ENCODE measurements around the gene ZCCHC2.

ZCCHC2 gene

GRCh38 chr18:62522504-62523254 is at the start of gene ZCCHC2:
ZCCHC2 (plus strand) TSS chr18:62523025; CDS start chr18:62523425, 400 bp downstream.
- DNase-seq (ENCODE audit: low read depth, low spot score): peak; percentile 59

DNA sequence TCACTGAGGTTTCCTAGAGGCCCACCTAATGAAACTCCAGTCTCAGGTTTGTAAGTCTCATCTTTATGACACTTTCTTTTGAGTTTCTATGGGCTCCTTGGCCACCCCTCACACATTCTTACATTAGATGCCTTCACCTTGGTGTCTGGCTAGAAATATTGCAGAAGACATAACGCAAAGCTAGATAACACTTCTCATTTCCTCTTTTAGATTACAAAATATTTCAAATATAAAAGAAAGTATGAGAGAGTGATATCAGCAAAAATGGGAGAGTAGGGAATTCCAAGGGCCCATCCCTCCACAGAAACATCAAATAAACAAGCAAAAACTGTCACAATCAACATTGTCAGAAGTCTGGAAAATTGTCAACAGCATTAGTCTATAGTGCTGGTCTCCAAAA is 43.3 kb upstream of the ZCCHC2 start:
- DNase-seq (ENCODE audit: low read depth, low spot score): no peak

- no peak for DNase-seq (ENCODE audit: low read depth, low spot score)
Measured at GRCh38 chr18:62480927-62481326, 41.9 kb upstream of the ZCCHC2 start.

GRCh38 chr18:62484941-62485340 is 37.9 kb upstream of the ZCCHC2 start:
- no peak for DNase-seq (ENCODE audit: low read depth, low spot score)

- no peak for DNase-seq (ENCODE audit: low read depth, low spot score)
Measured at GRCh38 chr18:62485684-62486083, 37.1 kb upstream of the ZCCHC2 start.

GRCh38 chr18:62486290-62486964 is 36.4 kb upstream of the ZCCHC2 start:
- no peak for DNase-seq (ENCODE audit: low read depth, low spot score)

- no peak for DNase-seq (ENCODE audit: low read depth, low spot score)
Measured at GRCh38 chr18:62487161-62487560, 35.7 kb upstream of the ZCCHC2 start.

GRCh38 chr18:62490967-62491695 is 31.7 kb upstream of the ZCCHC2 start:
- DNase-seq (ENCODE audit: low read depth, low spot score): no peak

DNA sequence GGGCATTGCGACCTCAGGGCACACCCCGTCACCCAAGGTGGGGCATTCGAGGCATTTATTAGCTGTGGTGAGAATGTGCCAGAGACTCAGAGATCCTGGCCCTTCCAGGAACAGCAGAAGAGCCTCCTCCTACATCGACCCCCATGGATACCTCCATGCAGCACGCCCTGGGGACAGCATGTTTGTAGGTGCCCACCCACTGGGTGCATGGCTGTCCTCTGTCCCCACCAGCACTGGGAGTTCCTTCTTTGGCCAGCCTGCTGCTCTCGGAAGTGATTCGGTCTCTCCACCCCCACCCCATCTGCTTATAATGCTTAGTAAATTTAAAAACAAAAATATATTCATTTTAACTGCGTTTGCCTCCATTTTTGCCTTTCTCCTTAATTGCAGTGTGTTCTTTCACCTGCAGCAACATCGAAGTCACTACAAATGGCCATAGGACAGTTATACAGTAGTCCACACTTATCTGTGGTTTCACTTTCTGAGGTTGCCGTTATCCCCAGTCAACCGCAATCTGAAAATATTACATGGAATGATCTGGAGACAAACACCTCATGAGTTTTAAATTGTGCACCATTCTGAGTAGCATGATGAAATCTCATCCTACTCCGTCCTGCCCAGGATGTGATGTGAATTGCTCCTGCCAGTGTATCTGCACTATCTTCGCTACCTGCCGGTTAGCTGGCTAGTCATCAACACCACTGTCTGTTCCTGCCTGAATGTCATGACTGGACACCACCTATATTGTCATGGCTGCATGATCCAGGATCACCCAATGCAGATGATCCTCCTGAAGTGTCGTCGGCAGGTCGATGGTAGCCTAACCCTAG is 29.6 kb upstream of the ZCCHC2 start:
- DNase-seq (ENCODE audit: low read depth, low spot score): no peak

DNA sequence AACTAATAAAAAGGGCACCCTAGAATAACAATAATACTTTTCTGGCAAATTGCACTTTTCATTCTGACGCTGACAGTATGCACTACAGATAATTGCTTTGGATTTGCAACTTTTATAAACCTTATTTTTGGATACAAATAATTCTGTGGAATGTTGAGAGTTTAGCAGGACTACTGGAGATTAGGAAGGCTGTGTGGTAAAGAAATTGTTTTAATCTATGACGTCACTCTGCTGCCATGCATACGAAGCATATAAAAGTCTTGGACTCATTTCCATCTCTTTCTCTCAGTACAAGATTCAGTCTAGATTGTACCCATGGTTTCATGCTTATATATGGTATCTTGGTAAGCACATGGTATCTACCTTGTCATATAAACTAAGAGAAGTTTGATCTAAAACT is 28.1 kb upstream of the ZCCHC2 start:
- no peak for DNase-seq (ENCODE audit: low read depth, low spot score)

- DNase-seq (ENCODE audit: low read depth, low spot score): no peak
Measured at GRCh38 chr18:62496262-62496661, 26.6 kb upstream of the ZCCHC2 start.

GRCh38 chr18:62497190-62497772 is 25.5 kb upstream of the ZCCHC2 start:
- no peak for DNase-seq (ENCODE audit: low read depth, low spot score)

- DNase-seq (ENCODE audit: low read depth, low spot score): no peak
Measured at GRCh38 chr18:62498616-62499262, 24.1 kb upstream of the ZCCHC2 start.

DNA sequence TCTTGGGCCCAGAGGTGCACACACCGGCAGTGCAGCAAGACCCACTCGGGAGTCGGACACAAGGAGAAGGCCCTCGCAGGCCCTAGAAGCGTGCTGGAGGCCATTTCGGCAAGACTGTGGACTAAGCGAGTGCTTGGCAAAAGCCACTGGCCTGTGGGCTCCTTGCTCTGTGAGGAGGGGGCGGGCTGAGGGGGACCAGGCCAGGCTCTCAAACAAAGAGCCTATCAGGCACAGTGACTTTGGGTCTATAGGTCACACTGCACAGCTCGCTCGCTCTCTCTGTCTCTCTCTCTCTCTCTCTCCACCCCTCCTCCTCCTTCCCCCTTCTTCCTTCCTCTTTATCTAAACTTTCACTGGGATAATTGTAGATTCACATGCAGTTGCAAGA is 23.6 kb upstream of the ZCCHC2 start:
- no peak for DNase-seq (ENCODE audit: low read depth, low spot score)

DNA sequence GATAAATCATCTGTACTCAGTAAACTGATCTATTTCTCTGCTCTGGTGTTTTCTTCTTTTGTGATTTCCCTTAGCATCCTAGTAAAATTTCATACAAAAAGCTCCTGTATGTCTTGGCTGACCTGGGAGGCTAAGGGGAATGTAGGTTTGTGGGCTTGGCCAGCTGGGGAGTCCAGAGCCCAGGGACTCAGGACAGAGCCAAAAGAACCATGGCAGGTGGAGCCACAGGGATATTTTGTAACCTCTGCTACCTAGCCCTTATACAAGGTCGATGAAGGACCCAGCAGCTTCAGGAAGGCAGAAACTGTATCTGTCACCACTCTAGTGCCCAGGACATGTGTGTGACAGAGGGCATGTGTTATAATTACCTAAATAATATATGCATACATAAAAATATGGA is 22.7 kb upstream of the ZCCHC2 start:
- DNase-seq (ENCODE audit: low read depth, low spot score): no peak

DNA sequence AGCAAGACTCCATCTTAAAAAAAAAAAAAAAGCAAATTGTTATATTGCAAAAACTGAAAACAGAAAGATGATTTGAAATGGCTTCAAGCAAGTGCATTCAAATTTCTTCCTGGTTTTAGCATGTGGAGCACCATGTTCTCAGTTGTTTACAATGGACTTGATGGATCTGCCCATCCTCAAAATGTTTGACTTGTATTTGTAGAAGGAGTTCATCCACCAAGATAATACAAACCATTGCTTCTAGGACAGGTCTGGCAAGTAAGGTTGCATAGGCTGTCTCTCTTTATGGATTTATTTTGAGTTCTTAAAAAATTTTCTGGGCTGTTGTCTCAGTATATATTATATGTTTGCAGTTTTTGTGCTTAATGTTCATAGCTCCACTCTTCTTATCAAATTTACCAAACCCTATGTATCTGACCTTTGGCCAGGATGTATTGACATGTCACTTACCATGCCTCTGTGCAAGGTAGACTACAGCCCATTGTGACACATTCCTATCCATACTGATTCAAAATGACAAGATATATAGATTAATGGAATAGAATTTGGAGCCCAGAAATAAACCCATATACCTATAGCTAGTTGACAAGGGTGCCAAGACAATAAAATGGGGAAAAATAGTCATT is 21.7 kb upstream of the ZCCHC2 start:
- no peak for DNase-seq (ENCODE audit: low read depth, low spot score)

- no peak for DNase-seq (ENCODE audit: low read depth, low spot score)
Measured at GRCh38 chr18:62505669-62506494, 16.9 kb upstream of the ZCCHC2 start.

- DNase-seq (ENCODE audit: low read depth, low spot score): no peak
Measured at GRCh38 chr18:62506495-62507143, 16.2 kb upstream of the ZCCHC2 start.

DNA sequence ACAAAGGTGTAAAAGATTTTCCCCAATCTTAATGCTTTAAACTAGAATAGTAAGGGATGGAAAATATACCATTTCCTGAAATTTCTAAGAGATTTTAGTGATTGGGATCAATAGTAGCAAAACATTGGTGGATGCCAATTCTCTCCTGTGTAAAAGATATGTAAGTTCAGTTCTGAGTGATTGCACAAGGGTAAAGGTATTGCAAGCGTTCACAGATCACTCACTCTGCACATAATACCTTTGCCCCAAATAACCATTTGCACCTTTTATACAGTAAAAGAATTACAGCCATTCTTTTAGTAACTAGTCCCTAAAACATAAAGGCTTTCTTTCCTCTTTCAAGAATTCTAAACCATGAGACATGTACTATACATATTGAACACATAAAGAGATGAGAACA is 13.0 kb upstream of the ZCCHC2 start:
- no peak for DNase-seq (ENCODE audit: low read depth, low spot score)
